ENCODE data around the gene CPED1.
"Not testable (repeated sequence)": the region's sequence is repeated elsewhere in the genome, so short reads cannot be mapped to it uniquely, and the experiment has no call there.

Gene CPED1

DNA sequence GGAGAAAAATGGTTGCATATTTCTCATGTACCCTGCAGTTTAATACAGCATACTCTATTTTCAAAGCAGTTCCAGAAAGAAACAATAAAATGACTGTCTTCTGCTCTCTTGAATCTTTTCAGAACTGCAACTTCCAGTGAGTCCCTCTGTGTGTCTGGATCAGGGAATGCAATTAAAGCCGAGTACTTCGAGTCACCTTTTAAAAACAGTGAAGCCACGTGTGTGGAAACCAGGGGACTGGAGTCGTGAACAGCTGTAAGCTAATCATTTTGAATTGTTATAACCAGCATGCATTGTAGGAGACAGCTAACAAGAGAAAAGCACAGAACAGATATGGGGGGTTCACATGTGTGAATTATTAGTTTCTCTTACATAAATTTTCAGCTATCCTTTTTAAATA is 109.1 kb downstream of the CPED1 start:
- no peak for DNase-seq (ENCODE audit: low spot score)

DNA sequence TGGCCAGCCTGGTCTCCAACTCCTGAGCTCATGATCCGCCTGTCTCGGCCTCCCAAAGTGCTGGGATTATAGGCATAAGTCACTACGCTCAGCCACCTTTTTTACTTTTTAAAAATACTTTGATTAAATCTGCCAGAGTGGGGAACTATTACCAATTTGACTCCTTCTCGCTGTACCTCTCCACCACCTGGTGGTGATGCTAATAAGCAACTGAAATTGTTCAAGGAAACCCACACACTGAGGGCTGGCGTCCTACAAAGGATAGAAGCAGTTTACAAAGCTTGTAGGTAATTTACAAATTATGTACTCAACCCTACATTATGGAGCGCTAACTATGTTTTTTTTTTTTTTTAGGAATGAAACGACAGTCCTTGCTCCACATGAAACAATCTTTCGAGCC is 111.1 kb downstream of the CPED1 start:
- DNase-seq (ENCODE audit: low spot score) = no peak

DNA sequence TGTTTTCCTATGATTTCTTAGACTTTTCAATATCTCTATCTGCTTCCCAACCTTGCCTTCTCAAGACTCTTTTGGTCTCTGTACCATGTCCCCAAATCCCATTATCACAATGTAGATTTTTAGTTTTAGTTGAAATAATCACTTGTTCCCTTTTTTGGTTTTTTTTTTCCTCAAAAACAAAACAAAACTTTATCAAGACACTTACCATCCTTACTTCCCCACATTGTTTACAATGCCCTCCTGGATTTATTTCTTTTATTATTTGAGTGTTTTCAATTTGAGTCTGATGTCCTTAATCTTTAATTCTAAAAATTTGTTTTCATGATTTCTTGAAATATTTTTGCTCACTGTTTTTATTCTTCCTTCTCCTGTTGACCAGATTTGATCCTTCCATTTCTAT is 112.6 kb downstream of the CPED1 start:
- no peak for DNase-seq (ENCODE audit: low spot score)

DNA sequence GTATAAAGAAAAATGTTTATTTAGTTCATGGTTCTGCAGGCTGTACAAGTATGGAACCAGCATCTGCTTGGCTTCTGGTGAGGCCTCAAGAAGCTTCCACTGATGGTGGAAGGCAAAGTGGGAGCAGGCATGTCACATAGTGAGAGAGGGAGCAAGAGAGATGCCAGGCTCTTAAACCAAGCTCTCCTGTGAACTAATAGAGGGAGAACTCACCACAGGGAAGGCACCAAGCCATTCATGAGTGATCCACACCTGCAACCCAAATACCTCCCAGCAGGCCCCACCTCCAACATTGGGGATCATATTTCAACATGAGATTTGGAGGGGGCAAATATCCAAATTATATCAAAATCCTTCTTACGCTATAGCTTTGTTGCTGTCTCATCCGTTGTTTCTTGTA is 113.1 kb downstream of the CPED1 start:
- DNase-seq (ENCODE audit: low spot score) = no peak

DNA sequence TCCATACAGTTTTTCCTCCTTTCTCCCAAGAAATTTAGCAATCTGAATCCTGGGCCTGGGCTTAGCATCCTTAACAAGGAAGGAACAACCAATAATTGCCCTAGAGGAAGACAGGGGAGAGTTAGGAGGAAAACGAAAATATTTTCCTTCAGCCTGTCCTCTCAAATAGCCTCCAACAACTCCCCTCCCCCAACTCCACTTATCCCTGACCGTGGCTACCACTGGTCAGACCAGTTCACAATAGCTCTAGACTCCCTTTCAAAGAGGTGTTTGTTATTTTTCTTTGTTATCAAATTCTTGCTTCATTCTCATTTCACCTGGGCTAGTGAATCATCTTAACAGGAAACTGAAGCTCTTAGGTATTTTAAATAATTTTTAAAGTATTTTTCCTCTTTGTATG is 114.1 kb downstream of the CPED1 start:
- DNase-seq (ENCODE audit: low spot score) = no peak

DNA sequence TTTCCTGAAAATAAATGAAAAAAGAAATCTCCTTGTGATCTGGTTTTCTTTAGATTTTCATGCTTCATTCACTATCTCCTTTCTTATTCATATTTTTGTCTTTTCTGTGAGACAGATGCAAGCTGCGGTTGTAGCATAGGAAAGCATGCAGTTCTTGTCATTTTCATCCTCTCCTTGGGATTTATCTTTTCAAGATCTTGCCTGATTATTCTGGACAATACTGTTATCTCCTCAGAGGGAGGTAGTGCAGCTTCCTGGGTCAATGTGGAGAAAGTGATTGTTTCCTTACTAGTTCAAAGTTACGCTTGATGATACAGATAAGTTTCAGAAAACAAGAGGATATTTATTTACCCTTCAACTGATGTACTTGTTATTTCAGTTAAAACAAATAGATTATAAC is 114.6 kb downstream of the CPED1 start:
- DNase-seq (ENCODE audit: low spot score) = no peak

DNA sequence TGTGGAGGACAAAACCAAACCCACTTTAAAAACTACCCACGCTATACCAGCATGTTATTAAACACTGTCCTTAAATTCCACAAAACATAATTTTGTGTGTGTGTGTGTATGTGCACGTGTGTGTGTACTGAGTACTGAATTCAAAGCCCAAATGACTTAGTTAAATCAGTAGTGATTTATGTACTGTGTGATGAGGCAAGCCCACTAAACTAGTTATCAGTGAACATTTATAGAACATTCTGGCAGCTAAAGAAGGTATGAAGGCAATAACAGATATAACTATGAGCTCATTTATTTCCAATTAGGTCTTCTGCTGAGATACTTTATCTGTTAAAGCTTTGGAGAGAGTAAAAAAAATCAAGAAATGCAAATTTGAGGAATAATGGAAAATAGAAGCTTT is 115.1 kb downstream of the CPED1 start:
- DNase-seq (ENCODE audit: low spot score) = no peak

DNA sequence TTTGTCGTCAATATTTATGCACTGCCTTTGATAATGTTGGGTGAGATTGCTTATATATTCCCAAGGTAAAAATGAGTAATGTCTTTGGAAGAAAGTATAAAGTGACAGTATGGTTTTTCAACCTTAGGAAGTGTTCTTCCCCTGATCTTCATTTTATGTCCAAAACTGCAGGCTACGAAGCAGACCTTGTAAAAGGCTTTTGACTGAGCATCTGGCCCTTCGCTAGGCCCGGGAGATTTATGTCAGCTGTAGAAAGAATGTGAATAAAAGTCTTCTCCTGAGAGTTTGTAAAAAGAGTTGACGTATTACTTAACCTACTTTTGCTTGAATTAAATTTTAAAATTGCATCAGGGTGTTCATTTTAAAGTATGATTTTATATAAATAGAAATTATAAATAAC is 116.8 kb downstream of the CPED1 start:
- DNase-seq (ENCODE audit: low spot score) = no peak

DNA sequence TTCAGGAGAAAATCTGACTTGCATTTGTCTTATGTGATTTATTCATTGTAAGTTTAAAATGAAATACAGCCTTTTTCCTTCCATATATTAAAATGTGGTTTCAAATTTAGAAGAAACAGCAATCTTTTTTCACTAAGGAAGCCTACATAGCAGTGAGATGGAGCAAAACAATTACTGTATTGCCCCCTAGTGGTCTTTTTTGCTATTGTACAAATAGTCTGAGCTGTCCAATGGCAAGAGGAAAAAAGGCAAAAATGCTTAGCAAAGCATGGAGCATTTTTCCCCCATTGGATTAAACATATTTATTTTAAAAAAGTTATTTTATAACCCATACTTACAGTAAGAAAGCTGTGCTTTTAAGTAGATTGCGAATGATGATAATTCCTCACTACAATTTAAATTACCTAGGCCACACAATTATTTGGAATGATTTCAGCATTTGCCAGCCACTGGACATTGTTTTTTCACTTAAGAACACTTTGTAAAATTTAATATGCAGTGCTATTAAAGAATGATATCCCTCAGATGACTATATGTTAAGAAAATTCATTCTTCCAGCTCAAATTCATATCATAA is 119.5 kb downstream of the CPED1 start:
- peak; percentile 84 for DNase-seq (ENCODE audit: low spot score)

DNA sequence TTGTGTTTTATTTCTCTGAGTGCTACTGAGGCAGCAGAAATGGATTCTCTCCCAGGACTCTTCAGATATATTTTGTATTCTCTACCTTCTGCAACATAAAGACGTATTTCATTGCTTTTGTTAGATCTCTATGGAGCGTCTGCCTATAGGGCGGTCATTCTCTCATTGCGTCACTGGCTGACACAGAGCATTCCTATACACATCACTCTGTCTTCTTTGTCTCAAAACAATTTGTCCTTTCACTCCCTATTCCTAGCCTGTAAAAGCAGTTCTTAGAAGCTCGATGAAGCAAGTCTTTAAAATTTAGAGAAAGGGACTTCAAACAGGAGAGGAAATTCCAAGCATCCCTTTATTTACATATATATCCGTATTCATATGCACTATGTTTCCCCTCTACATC is 120.6 kb downstream of the CPED1 start:
- no peak for DNase-seq (ENCODE audit: low spot score)

DNA sequence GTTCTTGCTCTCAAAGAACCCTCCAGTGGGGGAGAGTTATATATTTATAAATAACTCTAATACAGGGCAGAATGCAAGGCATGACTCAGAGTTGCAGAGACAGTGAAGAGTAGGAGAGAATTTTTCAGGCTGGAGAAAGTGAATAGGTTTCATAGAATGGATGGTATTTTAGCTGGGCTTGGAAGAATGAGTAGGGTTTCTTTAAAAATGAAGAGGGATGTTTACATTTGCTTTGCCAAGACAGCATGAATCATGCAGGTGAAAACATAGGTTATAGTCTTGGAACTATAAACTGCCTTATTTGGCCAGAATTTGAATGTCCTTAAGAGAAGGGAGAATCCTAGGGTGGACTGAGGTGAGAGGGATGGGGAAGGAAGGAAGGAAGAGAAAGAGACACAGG is 124.8 kb downstream of the CPED1 start:
- no peak for DNase-seq (ENCODE audit: low spot score)

DNA sequence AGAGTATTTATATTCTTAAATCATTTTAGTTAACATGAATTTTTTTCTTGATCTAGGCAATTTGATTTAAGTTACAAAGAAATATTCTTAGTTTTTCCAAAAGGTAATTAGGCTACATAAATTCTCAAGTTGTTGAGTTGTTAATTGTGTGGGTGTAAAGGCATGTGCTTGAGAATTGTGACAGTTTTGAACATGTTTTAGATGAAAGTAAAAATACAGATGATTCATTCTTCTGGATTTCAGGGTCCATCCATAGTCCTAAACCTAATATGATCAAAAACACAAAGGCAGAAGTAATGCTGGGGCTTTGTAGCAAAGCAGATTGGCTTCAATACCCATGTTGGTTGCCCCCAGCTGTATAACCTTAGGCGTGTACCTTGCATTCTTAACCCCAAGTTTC is 127.9 kb downstream of the CPED1 start:
- DNase-seq (ENCODE audit: low spot score) = no peak

DNA sequence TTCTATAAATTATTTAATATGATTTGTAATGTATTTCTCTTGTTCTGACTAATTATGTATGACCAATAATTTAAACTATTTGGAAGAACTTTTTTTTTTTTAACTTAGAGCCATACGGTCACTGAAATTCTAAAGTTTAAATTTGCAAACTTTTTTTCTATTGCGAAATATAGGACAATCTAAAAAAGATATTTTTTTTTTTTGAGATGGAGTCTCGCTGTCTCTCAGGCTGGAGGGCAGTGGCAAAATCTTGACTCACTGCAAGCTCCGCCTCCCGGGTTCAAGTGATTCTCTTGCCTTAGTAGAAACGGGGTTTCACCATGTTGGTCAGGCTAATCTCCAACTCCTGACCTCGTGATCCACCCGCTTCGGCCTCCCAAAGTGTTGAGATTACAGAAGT is 130.5 kb downstream of the CPED1 start:
- DNase-seq (ENCODE audit: low spot score) = no peak

DNA sequence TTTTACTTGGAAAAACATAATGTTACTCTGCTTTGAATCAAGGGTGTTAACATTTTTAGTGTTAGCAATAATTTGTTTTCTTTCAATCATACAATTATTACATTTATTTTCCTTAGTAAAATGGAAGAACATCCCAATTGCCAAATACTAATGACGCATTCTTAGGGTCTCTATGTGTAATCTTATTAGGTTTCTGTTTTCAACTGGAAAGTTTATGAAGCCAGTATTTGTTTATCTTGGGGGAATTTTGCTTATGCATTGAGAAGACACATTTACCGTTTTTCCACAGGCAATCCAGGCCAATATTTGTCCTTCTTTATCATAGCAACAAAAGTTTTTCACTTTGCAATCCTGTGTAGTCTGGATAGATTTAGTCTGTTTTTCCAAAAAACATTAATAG is 134.5 kb downstream of the CPED1 start:
- DNase-seq (ENCODE audit: low spot score) = no peak

DNA sequence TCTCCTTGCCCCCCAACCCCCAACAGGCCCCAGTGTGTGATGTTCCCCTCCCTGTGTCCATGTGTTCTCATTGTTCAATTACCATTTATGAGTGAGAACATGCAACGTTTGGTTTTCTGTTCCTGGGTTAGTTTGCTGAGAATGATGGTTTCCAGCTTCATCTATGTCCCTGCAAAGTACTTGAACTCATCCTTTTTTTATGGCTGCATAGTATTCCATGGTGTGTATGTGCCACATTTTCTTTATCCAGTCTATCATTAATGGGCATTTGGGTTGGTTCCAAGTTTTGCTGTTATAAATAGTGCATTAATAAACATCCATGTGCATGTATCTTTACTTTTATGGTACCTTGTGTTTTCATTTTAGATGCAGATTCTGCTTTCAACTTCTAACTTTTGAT is 136.9 kb downstream of the CPED1 start:
- not testable (repeated sequence) for DNase-seq (ENCODE audit: low spot score)

DNA sequence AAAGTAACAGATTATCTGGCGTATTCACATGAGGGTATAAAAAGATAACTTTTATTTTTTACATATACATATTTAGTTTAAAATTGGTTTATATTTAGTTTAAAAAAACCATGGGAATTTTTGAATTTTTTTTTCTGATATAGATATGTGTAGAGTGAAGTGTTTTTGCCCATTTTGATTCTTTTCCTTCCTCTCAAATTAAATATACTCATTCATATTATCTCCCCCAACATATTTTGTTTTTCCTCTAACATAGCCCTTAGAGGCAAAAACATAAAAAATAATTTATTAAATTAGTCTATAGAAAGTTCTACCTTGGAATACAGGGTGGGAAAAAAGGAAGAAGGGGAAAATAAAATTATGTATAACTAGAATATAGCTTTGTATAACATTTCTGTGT is 137.7 kb downstream of the CPED1 start:
- DNase-seq (ENCODE audit: low spot score) = no peak

DNA sequence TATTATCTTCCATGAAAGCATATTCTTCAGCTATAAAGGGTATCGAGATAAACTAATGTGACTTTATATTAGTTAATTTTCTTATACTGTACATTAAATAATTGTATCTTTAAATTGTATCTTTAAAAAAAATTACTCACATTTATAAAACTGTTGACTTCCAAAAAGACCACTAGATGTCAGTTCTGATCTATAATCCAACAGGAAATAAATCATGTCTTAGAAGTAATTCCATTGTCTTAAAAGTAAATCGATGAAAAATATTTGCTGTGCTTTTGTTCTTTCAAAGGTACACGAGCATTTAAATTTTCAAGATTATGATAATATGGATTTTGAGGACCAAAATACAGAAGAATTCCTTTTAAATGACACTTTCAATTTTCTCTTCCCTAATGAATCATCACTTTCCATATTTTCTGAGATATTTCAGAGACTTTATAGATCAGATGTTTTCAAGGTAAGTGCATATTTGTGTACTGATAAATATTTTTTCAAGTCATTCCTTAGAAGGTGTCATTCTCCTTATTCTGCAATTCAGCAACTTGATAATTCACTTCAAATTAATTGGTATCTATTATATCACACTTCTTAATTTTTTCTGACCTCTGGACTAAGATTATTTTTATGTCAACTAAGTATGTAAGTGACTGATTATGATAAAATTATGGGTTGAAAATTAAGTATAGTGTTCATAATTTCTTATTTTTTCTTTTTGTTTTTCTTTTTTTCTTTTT is 138.5 kb downstream of the CPED1 start:
- DNase-seq (ENCODE audit: low spot score) = peak; percentile 18

DNA sequence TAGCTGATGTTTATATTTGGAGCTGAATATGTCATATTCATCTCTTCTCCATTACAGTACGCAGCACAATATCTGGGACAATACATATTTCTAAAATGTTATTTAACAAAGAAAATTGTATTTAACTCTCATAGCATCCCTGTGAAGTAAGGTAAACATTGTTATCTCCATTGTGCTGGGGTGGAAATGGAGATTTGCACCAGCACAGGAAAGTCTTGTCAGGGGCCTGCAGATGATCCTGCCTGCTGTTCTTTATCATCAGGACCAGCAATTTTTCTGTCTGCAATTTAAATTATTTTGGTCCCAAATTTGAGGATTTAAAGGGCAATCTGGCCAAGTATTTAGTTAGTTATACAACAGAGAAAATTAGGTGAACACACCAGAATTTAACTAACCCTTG is 144.4 kb downstream of the CPED1 start:
- DNase-seq (ENCODE audit: low spot score) = no peak

DNA sequence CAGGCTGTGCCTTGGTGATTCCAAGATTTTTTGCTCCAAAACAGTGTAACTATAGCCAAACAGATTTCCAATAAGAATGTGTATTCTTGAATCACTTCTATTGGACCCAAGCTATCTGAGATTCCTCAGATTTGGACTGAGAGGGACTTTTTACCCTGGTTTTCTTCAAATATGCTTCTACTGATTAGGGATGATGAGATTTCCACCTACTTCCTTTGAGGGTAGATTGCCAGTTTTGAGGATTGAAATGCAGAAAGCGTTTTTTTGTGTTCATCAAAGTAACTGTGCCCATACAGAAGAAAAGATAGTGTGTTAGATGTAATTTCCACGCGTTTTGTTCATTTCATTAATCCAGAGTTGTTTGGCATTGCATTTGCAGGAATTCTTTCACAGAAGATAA is 144.9 kb downstream of the CPED1 start:
- DNase-seq (ENCODE audit: low spot score) = no peak

DNA sequence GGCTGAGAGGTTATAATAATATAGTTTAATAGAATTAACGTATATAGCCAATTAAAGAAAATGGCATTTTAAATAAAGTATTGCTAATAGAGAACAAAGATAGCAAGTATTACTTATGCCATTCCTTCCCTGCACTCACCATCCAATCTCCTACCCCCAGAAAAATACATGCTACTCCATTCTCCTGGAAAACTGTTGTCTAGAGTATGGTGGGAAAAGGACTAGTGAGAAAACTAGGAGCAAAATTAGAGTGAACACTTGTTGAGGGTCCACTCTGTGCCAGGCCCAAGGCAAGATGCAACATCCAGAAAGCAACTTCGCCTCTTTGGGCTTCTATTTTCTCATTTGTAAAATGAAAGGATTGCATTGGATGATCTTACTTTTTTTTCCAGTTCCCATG is 149.1 kb downstream of the CPED1 start:
- no peak for DNase-seq (ENCODE audit: low spot score)

DNA sequence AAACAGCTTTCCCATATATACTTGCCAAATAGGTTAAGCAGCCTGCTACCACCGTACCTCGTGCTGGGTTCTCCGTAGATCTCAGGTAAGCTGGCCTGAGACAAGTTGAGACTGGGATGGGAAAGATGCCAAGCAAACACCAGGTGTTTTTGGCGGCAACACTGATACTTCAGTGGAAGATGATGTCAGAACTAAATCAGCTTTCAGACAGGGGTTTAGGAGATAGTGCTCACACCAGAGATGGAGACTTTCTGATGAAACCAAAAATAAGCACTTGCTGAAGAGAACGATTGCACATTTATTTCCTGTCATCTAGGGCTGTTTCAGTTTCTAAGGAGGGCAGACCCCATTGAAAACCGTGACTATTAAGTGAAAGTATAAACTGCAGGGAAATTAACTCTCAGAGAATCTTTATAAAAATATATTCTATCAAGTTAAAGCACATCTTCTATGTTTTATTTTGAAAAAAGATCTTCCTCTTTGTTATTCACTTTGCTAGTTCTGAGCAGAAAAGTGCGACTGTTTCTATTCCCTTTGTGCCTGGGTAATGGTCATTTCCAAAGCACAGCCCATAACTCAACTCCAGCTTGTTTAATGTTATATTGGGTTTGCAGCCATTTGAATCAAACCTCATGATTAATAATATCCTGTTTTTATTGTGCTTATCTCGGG is 149.9 kb downstream of the CPED1 start:
- DNase-seq (ENCODE audit: low spot score) = no peak

DNA sequence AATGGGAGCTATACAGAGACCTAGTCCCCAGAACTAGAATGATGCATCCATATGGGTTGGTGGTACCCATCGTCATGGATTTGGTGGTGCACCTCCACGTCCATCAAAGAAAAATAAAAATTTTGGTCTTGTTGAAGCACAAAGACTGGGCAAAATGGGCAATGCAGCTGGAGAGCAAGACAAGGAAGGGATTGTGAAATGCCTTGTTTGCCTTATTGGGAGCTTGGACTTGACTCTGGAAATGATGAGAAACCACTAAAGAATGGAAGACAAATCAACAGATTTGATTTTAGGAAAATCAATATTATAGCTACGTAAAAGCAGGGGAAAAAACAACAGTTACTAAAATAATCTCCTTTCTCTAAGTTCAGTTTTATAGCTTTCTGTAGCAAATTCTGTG is 150.9 kb downstream of the CPED1 start:
- DNase-seq (ENCODE audit: low spot score) = no peak

DNA sequence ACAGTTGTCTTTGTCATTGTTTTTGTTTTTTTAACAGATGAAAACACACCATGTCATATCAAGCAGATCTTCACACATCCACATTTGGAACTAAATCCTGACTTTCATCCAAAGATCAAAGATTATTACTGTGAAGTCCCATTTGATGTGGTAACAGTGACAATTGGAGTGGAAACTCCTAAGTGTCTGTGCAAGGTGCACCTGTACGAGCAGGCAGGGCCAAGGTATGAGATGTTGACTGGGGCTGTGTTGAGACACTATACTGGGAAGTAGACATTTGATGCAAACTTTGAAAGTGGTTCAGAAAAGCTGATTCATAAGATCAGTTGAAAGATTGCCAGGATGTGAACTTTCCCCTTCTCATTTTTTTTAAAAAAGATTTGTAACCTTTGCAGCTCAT is 152.3 kb downstream of the CPED1 start:
- no peak for DNase-seq (ENCODE audit: low spot score)

DNA sequence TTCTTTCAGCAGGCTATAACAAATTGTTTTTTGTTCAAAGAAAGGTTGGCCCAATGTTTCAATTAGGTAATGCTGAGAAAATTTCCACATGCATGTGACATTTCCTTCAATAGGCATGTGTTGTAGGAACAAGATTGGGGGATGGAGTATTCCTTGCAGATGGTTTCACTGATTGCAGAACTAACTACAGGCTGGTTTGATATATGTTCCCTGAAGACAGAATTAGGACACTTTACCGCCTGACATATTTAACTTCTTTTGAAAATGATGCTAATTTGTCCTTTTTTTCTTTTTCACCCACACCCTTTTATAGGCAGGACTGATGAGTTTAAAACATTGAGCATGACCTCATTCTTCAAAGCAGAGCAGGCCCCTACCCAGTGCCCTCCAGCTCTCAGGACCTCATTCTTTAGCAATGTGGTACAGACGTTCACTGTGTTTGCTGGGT is 163.3 kb downstream of the CPED1 start:
- DNase-seq (ENCODE audit: low spot score) = no peak
